ENCODE measurements around the gene ZMYND19. TPM values are rescaled to one million over a fixed set of nuclear protein-coding genes. Genes with fewer than 3 reads are reported as not detected.

The ZMYND19 gene
- total and polyA plus RNA-seq, 2 of the 4 experiments (the other 2 are of a cell fraction), result 14.3 to 21.4 TPM

DNA sequence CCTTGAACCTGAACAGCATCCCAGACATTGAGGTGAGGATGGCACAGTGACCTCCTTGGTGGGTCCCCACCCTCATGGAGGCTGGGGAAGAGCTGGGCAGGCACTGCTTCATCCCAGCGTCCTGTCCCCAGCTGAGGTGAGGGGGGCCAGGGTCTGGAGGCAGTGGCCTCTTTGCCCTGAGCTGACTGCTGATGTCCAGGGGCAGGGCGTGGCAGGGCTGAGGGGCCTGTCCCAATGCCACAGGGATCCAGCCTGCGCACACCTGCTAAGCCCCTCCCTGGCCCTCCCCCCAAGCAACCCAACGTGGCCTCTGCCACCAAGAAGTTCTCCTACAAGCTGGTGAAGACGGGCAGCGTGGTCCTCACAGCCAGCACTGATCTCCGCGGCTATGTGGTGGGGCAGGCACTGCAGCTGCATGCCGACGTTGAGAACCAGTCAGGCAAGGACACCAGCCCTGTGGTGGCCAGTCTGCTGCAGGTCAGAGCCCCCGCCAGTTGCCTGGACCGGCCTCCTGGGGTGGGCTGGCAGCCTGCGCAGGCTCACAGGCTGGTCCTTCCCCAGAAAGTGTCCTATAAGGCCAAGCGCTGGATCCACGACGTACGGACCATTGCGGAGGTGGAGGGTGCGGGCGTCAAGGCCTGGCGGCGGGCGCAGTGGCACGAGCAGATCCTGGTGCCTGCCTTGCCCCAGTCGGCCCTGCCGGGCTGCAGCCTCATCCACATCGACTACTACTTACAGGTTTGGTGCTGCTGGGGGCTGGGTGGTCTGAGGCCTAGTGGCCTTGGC, 23.6 kb upstream of the ZMYND19 start:
- Histone ChIP-seq H4K91ac (ENCODE audit: insufficient read depth, low read depth, low read length) (no peak overlapping the region), H4K8ac (ENCODE audit: low read depth in 2 of 2, low read length in 2 of 2) (no peak overlapping the region), H3K9me1 (ENCODE audit: insufficient read depth, low read length) (peaks cover 29% of the 10 kb centered on the region), H3K36me3 (ENCODE audit: control insufficient read depth, insufficient read depth, low read length) (peaks cover 26% of the 10 kb centered on the region), H2BK20ac (ENCODE audit: low read depth, low read length) (no peak overlapping the region), H3K56ac (ENCODE audit: extremely low read depth, insufficient read depth, low read length) (no peak overlapping the region), H4K5ac (ENCODE audit: low read depth, low read length) (no peak overlapping the region), H3K23ac (ENCODE audit: low read depth, low read length) (no peak overlapping the region), H3K18ac (ENCODE audit: low read depth, low read length) (no peak overlapping the region), H2BK120ac (ENCODE audit: low read depth, low read length) (no peak overlapping the region), H3K79me1 (ENCODE audit: low read depth in 1 of 2, low read length in 2 of 2) (peaks cover 24 to 59% of the 10 kb centered on the region in 2 experiments), H2AK9ac (replicated peaks; ENCODE audit: low read depth, low read length, poor library complexity) (no peak overlapping the region), H2BK5ac (ENCODE audit: low read depth, low read length, poor library complexity, severe bottlenecking) (no peak overlapping the region), H3K4me2 (ENCODE audit: low read depth, low read length) (no peak overlapping the region), H4K20me1 (ENCODE audit: insufficient read depth, low read length) (peaks cover 15% of the 10 kb centered on the region; the same call in 1 of the 2 replicates), H3K9ac (ENCODE audit: low read depth, low read length) (no peak overlapping the region), H3K4me3 (ENCODE audit: insufficient read depth, low read depth, low read length) (no peak overlapping the region), H2AK5ac (ENCODE audit: low read depth, low read length) (0 out of 2 replicates have a peak overlapping the region, but pooled peaks have one; percentile 15), H3K9me3 (ENCODE audit: control insufficient read depth, insufficient read depth, low read length) (no peaks in the 10 kb centered on the region), H3K27ac (ENCODE audit: insufficient read depth, low read length) (no peak overlapping the region), H3K27me3 (ENCODE audit: control insufficient read depth, insufficient read depth, low read length) (no peaks in the 10 kb centered on the region), H3K14ac (replicated peaks; ENCODE audit: low read depth, low read length) (no peak overlapping the region), H3K4me1 (ENCODE audit: control insufficient read depth, insufficient read depth, low read length) (peaks cover 16% of the 10 kb centered on the region), H3K4ac (ENCODE audit: low read depth, low read length) (no peak overlapping the region), H2BK15ac (ENCODE audit: low read depth, low read length) (no peak overlapping the region), H2AFZ (replicated peaks; ENCODE audit: low read length, poor library complexity) (no peak overlapping the region)
- ChIA-PET CTCF (no interaction called here), POLR2A (ENCODE audit: unreplicated experiment) (no interaction called here)
- WGBS, 2 experiments (ENCODE audit: extremely low coverage in 2 of 2, insufficient read length in 1 of 2), result 98% methylated on average over 13 of the region's 27 CpGs; no CpG with 5 or more reads in 1 of the 2 experiments
- dilution Hi-C loops (cut with HindIII; ENCODE audit: low sequenced_read_pairs, unreplicated experiment), result no loop called here
- ATAC-seq (ENCODE audit: low read depth) (no peak), DNase-seq (no peak)
- in situ Hi-C loops (cut with MboI; ENCODE audit: low sequenced_read_pairs), result no loop called here
- intact Hi-C loops (cut with micrococcal nuclease), result no loop called here
- no TSS peak for BruUV-seq (replicated peaks)
- no peak for TF ChIP-seq RFX5 (IDR thresholded peaks at IDR 0.05; ENCODE audit: low read depth, low read length)
- TF ChIP-seq, protein P1, sequence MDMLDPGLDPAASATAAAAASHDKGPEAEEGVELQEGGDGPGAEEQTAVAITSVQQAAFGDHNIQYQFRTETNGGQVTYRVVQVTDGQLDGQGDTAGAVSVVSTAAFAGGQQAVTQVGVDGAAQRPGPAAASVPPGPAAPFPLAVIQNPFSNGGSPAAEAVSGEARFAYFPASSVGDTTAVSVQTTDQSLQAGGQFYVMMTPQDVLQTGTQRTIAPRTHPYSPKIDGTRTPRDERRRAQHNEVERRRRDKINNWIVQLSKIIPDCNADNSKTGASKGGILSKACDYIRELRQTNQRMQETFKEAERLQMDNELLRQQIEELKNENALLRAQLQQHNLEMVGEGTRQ (IDR thresholded peaks at IDR 0.05; ENCODE audit: low read depth, low read length), result no peak
- no peak for TF ChIP-seq MAZ (IDR thresholded peaks at IDR 0.05; ENCODE audit: borderline replicate concordance, low read depth, low read length)
- TF ChIP-seq SMC3 (IDR thresholded peaks at IDR 0.05; ENCODE audit: low read depth, low read length), result no peak
- TF ChIP-seq, protein P2, sequence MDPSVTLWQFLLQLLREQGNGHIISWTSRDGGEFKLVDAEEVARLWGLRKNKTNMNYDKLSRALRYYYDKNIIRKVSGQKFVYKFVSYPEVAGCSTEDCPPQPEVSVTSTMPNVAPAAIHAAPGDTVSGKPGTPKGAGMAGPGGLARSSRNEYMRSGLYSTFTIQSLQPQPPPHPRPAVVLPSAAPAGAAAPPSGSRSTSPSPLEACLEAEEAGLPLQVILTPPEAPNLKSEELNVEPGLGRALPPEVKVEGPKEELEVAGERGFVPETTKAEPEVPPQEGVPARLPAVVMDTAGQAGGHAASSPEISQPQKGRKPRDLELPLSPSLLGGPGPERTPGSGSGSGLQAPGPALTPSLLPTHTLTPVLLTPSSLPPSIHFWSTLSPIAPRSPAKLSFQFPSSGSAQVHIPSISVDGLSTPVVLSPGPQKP (IDR thresholded peaks at IDR 0.05; ENCODE audit: borderline replicate concordance, low read depth, low read length), result no peak
- no peak for TF ChIP-seq NFE2L2 (IDR thresholded peaks at IDR 0.05; ENCODE audit: low read depth, low read length)
- no peak for TF ChIP-seq POLR2A (IDR thresholded peaks at IDR 0.05; ENCODE audit: low read depth, low read length)
- no peak for TF ChIP-seq MAFK (IDR thresholded peaks at IDR 0.05; ENCODE audit: low read depth, low read length)
- no peak for TF ChIP-seq MXI1 (IDR thresholded peaks at IDR 0.05; ENCODE audit: borderline replicate concordance, low read depth, low read length)
- no peak for TF ChIP-seq BHLHE40 (IDR thresholded peaks at IDR 0.05; ENCODE audit: low read depth, low read length)
- TF ChIP-seq CEBPB (IDR thresholded peaks at IDR 0.05; ENCODE audit: low read depth, low read length), result no peak
- no peak for TF ChIP-seq CHD1 (IDR thresholded peaks at IDR 0.05; ENCODE audit: low read depth, low read length)
- TF ChIP-seq, protein P3, sequence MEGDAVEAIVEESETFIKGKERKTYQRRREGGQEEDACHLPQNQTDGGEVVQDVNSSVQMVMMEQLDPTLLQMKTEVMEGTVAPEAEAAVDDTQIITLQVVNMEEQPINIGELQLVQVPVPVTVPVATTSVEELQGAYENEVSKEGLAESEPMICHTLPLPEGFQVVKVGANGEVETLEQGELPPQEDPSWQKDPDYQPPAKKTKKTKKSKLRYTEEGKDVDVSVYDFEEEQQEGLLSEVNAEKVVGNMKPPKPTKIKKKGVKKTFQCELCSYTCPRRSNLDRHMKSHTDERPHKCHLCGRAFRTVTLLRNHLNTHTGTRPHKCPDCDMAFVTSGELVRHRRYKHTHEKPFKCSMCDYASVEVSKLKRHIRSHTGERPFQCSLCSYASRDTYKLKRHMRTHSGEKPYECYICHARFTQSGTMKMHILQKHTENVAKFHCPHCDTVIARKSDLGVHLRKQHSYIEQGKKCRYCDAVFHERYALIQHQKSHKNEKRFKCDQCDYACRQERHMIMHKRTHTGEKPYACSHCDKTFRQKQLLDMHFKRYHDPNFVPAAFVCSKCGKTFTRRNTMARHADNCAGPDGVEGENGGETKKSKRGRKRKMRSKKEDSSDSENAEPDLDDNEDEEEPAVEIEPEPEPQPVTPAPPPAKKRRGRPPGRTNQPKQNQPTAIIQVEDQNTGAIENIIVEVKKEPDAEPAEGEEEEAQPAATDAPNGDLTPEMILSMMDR (conservative IDR thresholded peaks at IDR 0.05; ENCODE audit: low read depth, low read length), result no peak
- no peak for TF ChIP-seq RAD21 (IDR thresholded peaks at IDR 0.05; ENCODE audit: low read length)
- no peak for TF ChIP-seq FOS (IDR thresholded peaks at IDR 0.05; ENCODE audit: low read depth, low read length)
